Measurements from ENCODE around the gene AGBL3. TPM values are rescaled to one million over a fixed set of nuclear protein-coding genes. Genes with fewer than 3 reads are reported as not detected.

Gene AGBL3
- total RNA-seq (1 to 10 TPM in 3 of 4 donors, under 1 TPM in 1; 0.95 to 3.1 (median 1.1) TPM), polyA plus RNA-seq (under 1 TPM; 0.23 to 0.93 (median 0.60) TPM)

DNA sequence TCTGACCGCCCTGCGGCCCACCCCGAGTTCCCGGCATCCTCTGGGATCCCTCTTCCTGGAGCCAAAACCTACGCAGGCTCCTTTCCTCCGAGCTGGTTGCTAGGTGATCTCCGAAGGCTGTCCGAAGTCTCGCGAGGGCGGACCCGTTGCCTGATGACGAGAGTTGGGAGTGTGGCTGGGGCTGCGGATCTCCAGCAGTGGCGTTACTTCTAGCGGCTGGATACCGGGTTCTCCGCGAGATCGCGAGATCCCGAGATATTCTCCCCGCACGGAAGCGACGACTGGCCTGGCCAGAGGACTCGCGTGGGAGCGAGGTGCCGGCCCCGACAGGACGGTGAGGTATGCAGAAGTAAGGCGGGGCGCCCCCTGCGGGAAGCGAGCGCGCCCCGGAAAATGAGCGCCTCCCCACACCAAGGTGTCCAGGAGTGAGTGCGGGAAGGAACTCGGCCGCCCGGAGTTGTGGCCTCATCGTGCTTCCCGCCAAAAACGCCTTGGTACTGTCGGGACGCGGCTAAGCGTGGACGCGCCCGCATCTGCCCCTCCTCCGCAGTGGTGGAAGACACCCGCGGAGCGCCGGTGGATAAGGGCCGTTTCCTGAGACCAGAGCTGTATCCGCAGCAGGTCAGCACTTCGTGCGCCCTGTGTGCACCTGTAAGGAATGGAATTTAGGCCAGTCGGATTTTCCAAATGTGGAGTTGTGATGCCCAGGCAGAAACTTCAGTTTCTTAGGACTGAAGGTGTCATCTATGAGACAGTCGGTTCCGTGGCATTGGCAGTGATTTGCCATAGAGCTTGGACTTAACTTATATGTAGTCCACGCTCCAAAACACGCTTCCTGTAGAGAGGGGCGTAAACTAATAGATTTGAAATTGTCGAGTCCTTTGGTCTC, at the start of gene AGBL3:
TSS of gene AGBL3 (plus strand) at position 146 of the 889 bp plus-strand sequence. CDS start 1,426 bp downstream, outside the sequence.
- TF ChIP-seq POLR2AphosphoS5 (IDR thresholded peaks at IDR 0.05) (peak; percentile 50 to 79 (median 77)), EP300 (IDR thresholded peaks at IDR 0.05) (peak in 1 of 4 donors; percentile 50), POLR2A (IDR thresholded peaks at IDR 0.05) (peak in 1 of 2 donors; percentile 39)
- TF ChIP-seq, protein P1, sequence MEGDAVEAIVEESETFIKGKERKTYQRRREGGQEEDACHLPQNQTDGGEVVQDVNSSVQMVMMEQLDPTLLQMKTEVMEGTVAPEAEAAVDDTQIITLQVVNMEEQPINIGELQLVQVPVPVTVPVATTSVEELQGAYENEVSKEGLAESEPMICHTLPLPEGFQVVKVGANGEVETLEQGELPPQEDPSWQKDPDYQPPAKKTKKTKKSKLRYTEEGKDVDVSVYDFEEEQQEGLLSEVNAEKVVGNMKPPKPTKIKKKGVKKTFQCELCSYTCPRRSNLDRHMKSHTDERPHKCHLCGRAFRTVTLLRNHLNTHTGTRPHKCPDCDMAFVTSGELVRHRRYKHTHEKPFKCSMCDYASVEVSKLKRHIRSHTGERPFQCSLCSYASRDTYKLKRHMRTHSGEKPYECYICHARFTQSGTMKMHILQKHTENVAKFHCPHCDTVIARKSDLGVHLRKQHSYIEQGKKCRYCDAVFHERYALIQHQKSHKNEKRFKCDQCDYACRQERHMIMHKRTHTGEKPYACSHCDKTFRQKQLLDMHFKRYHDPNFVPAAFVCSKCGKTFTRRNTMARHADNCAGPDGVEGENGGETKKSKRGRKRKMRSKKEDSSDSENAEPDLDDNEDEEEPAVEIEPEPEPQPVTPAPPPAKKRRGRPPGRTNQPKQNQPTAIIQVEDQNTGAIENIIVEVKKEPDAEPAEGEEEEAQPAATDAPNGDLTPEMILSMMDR (IDR thresholded peaks at IDR 0.05): peak; percentile 55 to 75 (median 64)
- Histone ChIP-seq H3K27ac (peak within 1 kb of the TSS; percentile 89 to 93 (median 92)), H3K4me1 (peaks cover 0 to 18% (median 11%) of the 10 kb centered on the region in 4 donors), H3K9me3 (no peaks in the 10 kb centered on the region), H3K36me3 (no peaks in the 10 kb centered on the region), H3K4me3 (peak within 1 kb of the TSS; percentile 63 to 83 (median 73)), H3K27me3 (no peaks in the 10 kb centered on the region)
- DNase-seq: peak; percentile 99
- intact Hi-C loops (cut with DNase I): loop anchor here (1.0 to 2.0 kb wide), 4 partner anchors 160 to 298 kb away; partner anchors contain the start of genes CALD1 and CYREN
- 0% methylated on average over 70 of the region's 70 CpGs for WGBS, 2 donors

DNA sequence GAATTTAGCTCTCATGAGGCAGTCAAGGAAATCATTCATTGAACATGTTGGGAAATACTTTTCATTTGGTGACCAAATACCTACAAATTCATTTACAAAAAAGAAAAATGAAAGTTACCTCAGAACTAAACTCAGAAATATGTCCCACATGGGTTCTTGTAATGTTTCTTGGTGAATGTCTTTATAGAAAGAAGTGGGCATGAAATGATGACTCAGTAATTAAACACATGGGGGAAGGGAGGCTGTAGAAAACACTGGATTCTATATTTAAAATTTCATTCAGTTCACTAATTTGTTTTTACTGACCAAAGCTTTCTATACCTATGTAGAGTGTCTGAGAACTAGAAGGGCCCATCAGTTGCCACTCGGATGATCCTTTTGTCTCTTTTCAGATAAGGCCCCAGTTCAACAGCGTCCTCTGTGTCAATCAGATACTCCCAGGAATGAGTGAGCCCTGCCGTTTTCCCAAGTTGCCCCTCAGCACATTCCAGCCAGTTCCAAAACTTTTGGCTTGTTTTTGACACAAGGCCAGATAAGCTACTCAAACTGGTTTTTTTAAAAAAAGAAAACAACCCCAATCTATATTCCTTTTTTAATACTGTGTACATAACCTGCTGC, 49.3 kb upstream of the AGBL3 start:
- no peak overlapping the region for H3K4me3 ChIP-seq
- H3K27ac ChIP-seq: peak overlapping the region; percentile 33 to 86 (median 84)
- peaks cover 11 to 92% (median 24%) of the 10 kb centered on the region in 4 donors for H3K36me3 ChIP-seq
- 72 to 77% methylated on average over 3 of the region's 3 CpGs for WGBS, 2 donors
- no peak for TF ChIP-seq EP300 (IDR thresholded peaks at IDR 0.05)
- TF ChIP-seq POLR2A (IDR thresholded peaks at IDR 0.05): no peak
- TF ChIP-seq, protein P1 (IDR thresholded peaks at IDR 0.05): no peak
- TF ChIP-seq POLR2AphosphoS5 (IDR thresholded peaks at IDR 0.05): no peak
- peaks cover 0 to 85% (median 48%) of the 10 kb centered on the region in 4 donors for H3K4me1 ChIP-seq
- no peak for DNase-seq
- H3K27me3 ChIP-seq: no peaks in the 10 kb centered on the region
- no peaks in the 10 kb centered on the region for H3K9me3 ChIP-seq
- intact Hi-C loops (cut with DNase I): no loop called here

DNA sequence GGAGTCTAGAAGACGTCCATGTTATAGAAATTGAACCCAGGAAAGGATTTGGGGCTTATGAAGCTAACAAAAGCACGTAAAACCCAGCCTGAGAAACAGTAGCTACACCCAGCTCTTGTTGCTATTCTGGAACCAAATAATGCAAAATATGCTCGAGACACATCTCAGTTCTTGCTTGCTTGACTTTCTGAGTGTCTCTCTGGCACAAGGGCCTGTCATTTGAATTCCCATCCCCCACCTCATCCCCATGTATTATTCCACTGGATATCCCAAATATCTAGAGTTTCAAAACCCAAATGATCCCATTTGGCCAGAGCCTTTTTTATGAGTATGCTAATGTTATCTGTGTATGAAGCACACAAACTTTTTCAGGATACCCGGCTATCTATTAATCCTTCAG, 48.2 kb upstream of the AGBL3 start:
- Histone ChIP-seq H3K4me1 (peaks cover 0 to 74% (median 41%) of the 10 kb centered on the region in 4 donors), H3K9me3 (no peaks in the 10 kb centered on the region), H3K27me3 (no peaks in the 10 kb centered on the region), H3K27ac (peak overlapping the region; percentile 33 to 86 (median 84)), H3K36me3 (peaks cover 11 to 92% (median 25%) of the 10 kb centered on the region in 4 donors), H3K4me3 (no peak overlapping the region)
- TF ChIP-seq POLR2AphosphoS5 (IDR thresholded peaks at IDR 0.05): no peak
- TF ChIP-seq, protein P1 (IDR thresholded peaks at IDR 0.05): no peak
- TF ChIP-seq EP300 (IDR thresholded peaks at IDR 0.05): no peak
- no peak for TF ChIP-seq POLR2A (IDR thresholded peaks at IDR 0.05)
- 79 to 82% methylated on average over 4 of the region's 4 CpGs for WGBS, 2 donors
- intact Hi-C loops (cut with DNase I): no loop called here
- no peak for DNase-seq

DNA sequence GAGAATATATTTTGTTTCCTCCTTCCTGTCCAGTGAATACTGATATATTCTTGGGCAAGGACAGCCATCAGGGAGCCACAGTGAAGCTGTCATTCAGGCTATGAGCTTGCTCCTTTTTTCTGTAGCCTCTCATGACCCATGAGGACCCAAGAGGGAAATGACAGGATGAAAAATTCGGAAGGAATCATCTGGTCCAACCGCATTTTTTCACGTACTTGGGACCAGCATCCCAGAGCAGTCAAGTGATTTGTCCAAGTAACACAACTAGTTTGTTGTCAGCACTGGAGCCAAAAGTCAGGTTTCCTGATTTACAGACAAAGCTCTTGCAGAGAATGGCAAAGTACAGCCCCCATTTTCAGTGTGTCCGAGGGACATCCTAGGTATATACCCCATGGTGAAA, 47.2 kb upstream of the AGBL3 start:
- 91% methylated on average over 4 of the region's 4 CpGs for WGBS, 2 donors

More for the DNA sequence above, 47.2 kb upstream of the AGBL3 start:
- no peak for DNase-seq
- no peak for TF ChIP-seq POLR2A (IDR thresholded peaks at IDR 0.05)
- TF ChIP-seq, protein P1 (IDR thresholded peaks at IDR 0.05): no peak
- no peak for TF ChIP-seq POLR2AphosphoS5 (IDR thresholded peaks at IDR 0.05)
- TF ChIP-seq EP300 (IDR thresholded peaks at IDR 0.05): no peak
- Histone ChIP-seq H3K27ac (peak overlapping the region; percentile 33 to 86 (median 84)), H3K4me1 (peaks cover 0 to 64% (median 34%) of the 10 kb centered on the region in 4 donors), H3K27me3 (no peaks in the 10 kb centered on the region), H3K36me3 (peaks cover 9 to 94% (median 24%) of the 10 kb centered on the region in 4 donors), H3K9me3 (no peaks in the 10 kb centered on the region), H3K4me3 (no peak overlapping the region)
- intact Hi-C loops (cut with DNase I): no loop called here

All from sigmoid colon (tissue), 7 donors.